OCI-LY3 (cell line): ENCODE results near the gene CNP.

Experiments
- H2AFZ ChIP-seq: fragments of 200-600, 300-600 bp; shearing (Covaris generic); 2 replicates; pipeline ENCODE4 v1.6.0; 2014; ENCODE audit warnings: antibody characterized with exemption, low read depth, low read length
- H3K27ac ChIP-seq: fragments of 200-600, 300-600 bp; sonication (generic); 2 replicates; pipeline ENCODE4 v1.5.1; 2014; ENCODE audit warnings: mild to moderate bottlenecking, low read length, moderate library complexity, mixed read lengths
- H3K27me3 ChIP-seq: fragments of 200-600, 300-600 bp; sonication (generic); 2 replicates; pipeline ENCODE4 v1.6.1; 2014; ENCODE audit warnings: low read depth, low read length, mixed read lengths
- H3K36me3 ChIP-seq: fragments of 200-600, 300-600 bp; sonication (generic); replicated peaks from 2 replicates; pipeline ENCODE3; 2014; ENCODE audit warnings: low read depth, low read length, mixed read lengths
- H3K4me1 ChIP-seq: fragments of 300-600, 200-600 bp; sonication (generic); 2 replicates; pipeline ENCODE4 v1.6.1; 2014; ENCODE audit warnings: low read length, mixed read lengths
- H3K4me2 ChIP-seq: fragments of 200-600, 300-600 bp; sonication (generic); 2 replicates; pipeline ENCODE4 v1.6.1; 2014; ENCODE audit warnings: low read length, mixed read lengths
- H3K4me3 ChIP-seq: fragments of 300-600, 200-600 bp; sonication (generic); 2 replicates; pipeline ENCODE4 v1.5.1; 2014; ENCODE audit warnings: antibody characterized with exemption, mild to moderate bottlenecking, low read length, moderate library complexity
- H3K79me2 ChIP-seq: fragments of 300-600, 200-600 bp; shearing (Covaris generic); 2 replicates; pipeline ENCODE4 v1.6.1; 2014; ENCODE audit warnings: mild to moderate bottlenecking, low read length, mixed read lengths
- H3K9ac ChIP-seq: fragments of 300-600, 200-600 bp; shearing (Covaris generic); 2 replicates; pipeline ENCODE4 v1.6.0; 2014; ENCODE audit warnings: mild to moderate bottlenecking, low read length, moderate library complexity
- H3K9me3 ChIP-seq: fragments of 200-600, 300-600 bp; shearing (Covaris generic); 2 replicates; pipeline ENCODE4 v1.6.1; 2014; ENCODE audit warnings: low read length, mixed read lengths; ENCODE audit not compliant: insufficient read depth
- H4K20me1 ChIP-seq: fragments of 200-600, 300-600 bp; sonication (generic); 2 replicates; pipeline ENCODE4 v1.6.1; 2016; ENCODE audit warnings: low read length, mixed read lengths; ENCODE audit not compliant: insufficient read depth
- EZH2phosphoT487 ChIP-seq: fragments of 200-600 bp; shearing (Covaris generic); IDR thresholded peaks from 2 replicates; pipeline ENCODE4 v1.6.1; 2018; ENCODE audit warnings: antibody characterized with exemption, mixed run types, low read depth
- TF ChIP-seq, protein P1 (sequence below): fragments of 200-600, 300-600 bp; sonication (generic); IDR thresholded peaks from 2 replicates; pipeline ENCODE4 v1.5.1; 2014; ENCODE audit warnings: antibody characterized with exemption, low read length, low read depth

Gene CNP

DNA sequence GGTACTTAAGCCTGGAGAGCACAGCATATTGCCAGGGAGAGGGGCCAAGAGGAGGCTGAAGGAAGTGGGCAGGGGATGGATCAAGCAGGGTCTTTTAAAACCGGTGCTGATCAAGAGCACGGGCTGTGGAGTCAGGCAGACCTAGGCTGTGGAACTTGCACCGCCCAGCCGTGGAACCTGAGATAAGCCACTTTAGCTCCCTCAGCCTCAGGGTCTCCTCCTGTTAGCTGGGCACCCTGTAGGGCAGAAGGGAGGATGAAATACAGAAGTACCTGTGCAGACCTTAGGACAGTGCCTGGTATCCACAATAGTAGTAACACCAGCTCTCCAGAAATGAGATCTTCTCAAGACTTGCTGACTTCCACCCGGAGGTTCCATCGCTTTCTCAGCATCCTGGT is 26.9 kb upstream of the CNP start:
- H2AFZ ChIP-seq, result no peak overlapping the region
- H3K9me3 ChIP-seq, result no peaks in the 10 kb centered on the region
- H3K4me3 ChIP-seq, result no peak overlapping the region
- H3K4me2 ChIP-seq, result no peak overlapping the region
- H3K27me3 ChIP-seq, result no peaks in the 10 kb centered on the region
- H4K20me1 ChIP-seq, result no peaks in the 10 kb centered on the region
- TF ChIP-seq, protein P1, sequence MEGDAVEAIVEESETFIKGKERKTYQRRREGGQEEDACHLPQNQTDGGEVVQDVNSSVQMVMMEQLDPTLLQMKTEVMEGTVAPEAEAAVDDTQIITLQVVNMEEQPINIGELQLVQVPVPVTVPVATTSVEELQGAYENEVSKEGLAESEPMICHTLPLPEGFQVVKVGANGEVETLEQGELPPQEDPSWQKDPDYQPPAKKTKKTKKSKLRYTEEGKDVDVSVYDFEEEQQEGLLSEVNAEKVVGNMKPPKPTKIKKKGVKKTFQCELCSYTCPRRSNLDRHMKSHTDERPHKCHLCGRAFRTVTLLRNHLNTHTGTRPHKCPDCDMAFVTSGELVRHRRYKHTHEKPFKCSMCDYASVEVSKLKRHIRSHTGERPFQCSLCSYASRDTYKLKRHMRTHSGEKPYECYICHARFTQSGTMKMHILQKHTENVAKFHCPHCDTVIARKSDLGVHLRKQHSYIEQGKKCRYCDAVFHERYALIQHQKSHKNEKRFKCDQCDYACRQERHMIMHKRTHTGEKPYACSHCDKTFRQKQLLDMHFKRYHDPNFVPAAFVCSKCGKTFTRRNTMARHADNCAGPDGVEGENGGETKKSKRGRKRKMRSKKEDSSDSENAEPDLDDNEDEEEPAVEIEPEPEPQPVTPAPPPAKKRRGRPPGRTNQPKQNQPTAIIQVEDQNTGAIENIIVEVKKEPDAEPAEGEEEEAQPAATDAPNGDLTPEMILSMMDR, result no peak
- TF ChIP-seq EZH2phosphoT487, result no peak
- H3K79me2 ChIP-seq, result no peaks in the 10 kb centered on the region
- no peak overlapping the region for H3K27ac ChIP-seq
- H3K4me1 ChIP-seq, result no peaks in the 10 kb centered on the region
- H3K36me3 ChIP-seq, result no peaks in the 10 kb centered on the region
- H3K9ac ChIP-seq, result no peak overlapping the region

DNA sequence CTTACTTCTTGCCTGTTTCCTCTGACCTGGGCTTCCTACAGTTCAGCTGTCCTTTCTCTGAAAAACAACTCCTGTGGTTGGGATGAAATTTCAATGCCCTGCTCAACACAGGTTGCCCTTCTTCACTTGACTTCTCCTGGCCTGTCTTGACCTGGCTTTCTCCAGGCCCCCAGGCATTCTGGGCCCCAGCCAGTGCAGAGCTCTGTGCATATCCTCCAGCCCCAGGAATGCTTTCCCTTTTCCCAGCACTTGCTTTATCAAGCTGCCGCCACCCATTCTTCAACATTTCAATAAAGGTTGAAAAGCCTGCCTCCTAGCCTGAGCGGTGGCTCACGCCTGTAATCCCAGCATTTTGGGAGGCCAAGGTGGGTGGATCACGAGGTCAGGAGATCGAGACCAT is 25.4 kb upstream of the CNP start:
- no peak overlapping the region for H3K9ac ChIP-seq
- H3K27me3 ChIP-seq, result no peaks in the 10 kb centered on the region
- H3K9me3 ChIP-seq, result no peaks in the 10 kb centered on the region
- no peak for TF ChIP-seq EZH2phosphoT487
- TF ChIP-seq, protein P1, result no peak
- no peak overlapping the region for H3K4me2 ChIP-seq
- H2AFZ ChIP-seq, result no peak overlapping the region
- no peak overlapping the region for H3K27ac ChIP-seq
- no peaks in the 10 kb centered on the region for H3K36me3 ChIP-seq
- H3K4me1 ChIP-seq, result no peaks in the 10 kb centered on the region
- no peaks in the 10 kb centered on the region for H4K20me1 ChIP-seq
- H3K79me2 ChIP-seq, result no peaks in the 10 kb centered on the region
- H3K4me3 ChIP-seq, result no peak overlapping the region

DNA sequence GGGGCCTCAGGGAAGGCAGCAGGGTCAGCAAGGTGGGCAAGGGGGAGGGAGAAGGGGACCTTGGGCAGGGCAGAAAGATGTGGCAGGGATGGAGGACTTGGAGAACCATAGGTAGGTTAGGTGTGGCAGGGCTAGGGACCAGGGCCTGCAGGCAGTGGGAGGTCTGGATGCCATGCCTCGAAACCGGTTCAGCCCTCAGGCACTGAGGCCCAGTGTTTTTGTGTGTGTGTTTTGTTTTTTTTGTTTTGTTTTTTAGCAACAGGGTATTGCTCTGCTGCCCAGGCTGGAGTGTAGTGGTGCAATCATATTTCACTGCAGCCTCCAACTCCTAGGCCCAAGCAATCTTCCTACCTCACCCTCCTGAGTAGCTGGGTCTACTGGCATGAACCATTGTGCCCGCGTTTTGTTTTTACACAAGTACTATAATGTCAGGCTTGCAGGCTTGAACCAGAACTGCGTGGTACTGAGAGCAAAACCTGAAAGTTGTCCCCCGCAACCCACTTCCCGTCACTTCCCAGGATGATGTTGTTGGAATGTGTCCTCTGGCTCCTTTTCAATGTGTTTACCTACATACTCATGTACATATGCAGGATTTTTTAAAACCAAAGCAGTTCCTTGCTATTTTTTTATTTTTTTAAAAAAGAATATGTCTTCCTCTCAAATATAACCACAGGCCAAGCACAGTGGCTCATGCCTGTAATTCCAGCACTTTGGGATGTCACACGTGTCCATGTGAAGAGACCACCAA is 23.8 kb upstream of the CNP start:
- TF ChIP-seq, protein P1, result no peak
- TF ChIP-seq EZH2phosphoT487, result no peak
- no peak overlapping the region for H3K4me2 ChIP-seq
- H3K36me3 ChIP-seq, result no peaks in the 10 kb centered on the region
- no peak overlapping the region for H2AFZ ChIP-seq
- H3K9me3 ChIP-seq, result no peaks in the 10 kb centered on the region
- no peaks in the 10 kb centered on the region for H3K79me2 ChIP-seq
- H3K27me3 ChIP-seq, result no peaks in the 10 kb centered on the region
- H3K27ac ChIP-seq, result no peak overlapping the region
- no peaks in the 10 kb centered on the region for H3K4me1 ChIP-seq
- no peak overlapping the region for H3K9ac ChIP-seq
- H3K4me3 ChIP-seq, result no peak overlapping the region
- H4K20me1 ChIP-seq, result no peaks in the 10 kb centered on the region

DNA sequence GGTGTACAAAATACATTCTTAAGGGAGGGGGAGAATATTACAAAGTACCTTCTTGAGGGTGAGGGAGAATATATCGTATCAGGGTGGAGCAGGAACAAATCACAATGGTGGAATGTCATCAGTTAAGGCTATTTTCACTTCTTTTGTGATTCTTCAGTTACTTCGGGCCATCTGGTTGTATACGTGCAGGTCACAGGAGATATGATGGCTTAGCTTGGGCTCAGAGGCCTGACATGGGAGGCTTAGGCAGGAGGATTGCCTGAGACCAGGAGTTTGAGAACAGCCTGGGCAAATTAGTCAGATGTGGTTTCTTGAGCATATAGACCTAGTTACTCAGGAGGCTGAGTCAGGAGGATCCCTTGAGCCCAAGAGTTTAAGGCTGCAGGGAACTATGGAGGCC is 23.1 kb upstream of the CNP start:
- Histone ChIP-seq H3K27me3 (no peaks in the 10 kb centered on the region), H3K27ac (no peak overlapping the region)

More for the DNA sequence above, 23.1 kb upstream of the CNP start:
- Histone ChIP-seq H3K79me2 (no peaks in the 10 kb centered on the region), H2AFZ (no peak overlapping the region), H3K4me1 (no peaks in the 10 kb centered on the region), H3K4me3 (no peak overlapping the region), H3K4me2 (no peak overlapping the region), H3K9me3 (no peaks in the 10 kb centered on the region), H4K20me1 (no peaks in the 10 kb centered on the region), H3K36me3 (no peaks in the 10 kb centered on the region), H3K9ac (no peak overlapping the region)
- TF ChIP-seq EZH2phosphoT487, result no peak
- TF ChIP-seq, protein P1, result no peak
